ENCODE data around the gene UGT1A5. TPM values are rescaled to one million over a fixed set of nuclear protein-coding genes. Genes with fewer than 3 reads are reported as not detected.
A peak's percentile ranks its signal among the peaks of the same experiment; 100 is the strongest.

Gene UGT1A5
- total and polyA plus RNA-seq, 2 of the 13 experiments (the other 11 are each of a cell fraction or from before 2014, with no cell fraction given) = not detected

DNA sequence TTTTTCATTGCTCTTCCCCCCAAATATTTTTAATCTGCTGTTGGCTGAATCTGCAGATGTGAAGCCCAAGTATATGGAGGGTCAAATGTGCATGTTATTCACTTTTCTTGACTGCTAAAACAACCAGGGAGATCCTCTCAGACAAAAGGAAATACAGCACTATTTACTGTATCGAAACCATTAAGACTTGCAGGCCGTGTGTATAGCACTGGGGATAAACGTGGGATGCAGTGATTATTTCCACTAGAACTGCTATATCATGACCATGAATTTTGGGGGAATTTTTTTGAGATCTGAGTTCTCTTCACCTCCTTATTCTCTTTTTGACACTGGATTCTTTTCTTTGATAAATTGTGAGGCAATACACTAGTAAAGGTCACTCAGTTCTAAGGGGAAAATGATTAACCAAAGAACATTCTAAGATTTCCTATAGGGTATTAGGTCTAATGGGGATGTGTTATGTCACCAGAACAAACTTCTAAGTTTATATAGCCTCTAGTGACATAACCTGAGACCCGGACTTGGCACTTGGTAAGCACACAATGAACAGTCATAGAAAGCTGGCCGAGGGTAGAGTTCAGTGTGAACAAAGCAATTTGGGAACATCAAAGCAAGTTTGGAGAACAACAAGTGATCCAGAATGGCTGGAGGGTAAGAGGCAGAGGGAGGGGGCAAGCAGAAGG lies 32.5 kb downstream of the UGT1A5 start (continued):
- TF ChIP-seq SETDB1 (CRISPR knock-in tag; IDR thresholded peaks at IDR 0.05; ENCODE audit: borderline replicate concordance) = no peak
- peak; percentile 97 for TF ChIP-seq FOXA3 (CRISPR knock-in tag; IDR thresholded peaks at IDR 0.05)
- TF ChIP-seq ASH2L (IDR thresholded peaks at IDR 0.05; ENCODE audit: insufficient read length, low read depth, low read length) = peak; percentile 74
- peak; percentile 75 for TF ChIP-seq THAP11 (CRISPR knock-in tag; IDR thresholded peaks at IDR 0.05)
- TF ChIP-seq ZMAT5 (CRISPR knock-in tag; IDR thresholded peaks at IDR 0.05; ENCODE audit: borderline replicate concordance, low read depth) = no peak
- peak; percentile 91 for TF ChIP-seq FOSL2 (CRISPR knock-in tag; IDR thresholded peaks at IDR 0.05)
- no peak for TF ChIP-seq SRY (CRISPR knock-in tag; IDR thresholded peaks at IDR 0.05)
- 0 out of 2 replicates have a peak, but pooled peaks have one; percentile 29 for TF ChIP-seq ZNF850 (CRISPR knock-in tag; conservative IDR thresholded peaks at IDR 0.05)
- TF ChIP-seq, protein P1, sequence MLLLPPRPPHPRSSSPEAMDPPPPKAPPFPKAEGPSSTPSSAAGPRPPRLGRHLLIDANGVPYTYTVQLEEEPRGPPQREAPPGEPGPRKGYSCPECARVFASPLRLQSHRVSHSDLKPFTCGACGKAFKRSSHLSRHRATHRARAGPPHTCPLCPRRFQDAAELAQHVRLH (CRISPR knock-in tag; IDR thresholded peaks at IDR 0.05; ENCODE audit: borderline replicate concordance, low read depth) = peak; percentile 57; the same call in 1 of the 2 replicates
- TF ChIP-seq ZMYM4 (CRISPR knock-in tag; IDR thresholded peaks at IDR 0.05) = peak; percentile 79
- no peak for TF ChIP-seq GABPA (IDR thresholded peaks at IDR 0.05; ENCODE audit: low read depth, low read length)
- peak; percentile 47; the same call in 1 of the 2 replicates for TF ChIP-seq GABPA (CRISPR knock-in tag; IDR thresholded peaks at IDR 0.05; ENCODE audit: low read depth)
- peak; percentile 86; the same call in 1 of the 2 replicates for TF ChIP-seq SMYD3 (CRISPR knock-in tag; IDR thresholded peaks at IDR 0.05)
- TF ChIP-seq SOX5 (CRISPR knock-in tag; IDR thresholded peaks at IDR 0.05; ENCODE audit: borderline replicate concordance) = peak; percentile 99
- peak; percentile 84 for TF ChIP-seq CREB1 (IDR thresholded peaks at IDR 0.05)
- peak; percentile 93 for TF ChIP-seq CREB1 (CRISPR knock-in tag; IDR thresholded peaks at IDR 0.05)
- TF ChIP-seq ETS1 (CRISPR knock-in tag; IDR thresholded peaks at IDR 0.05) = no peak
- peak; percentile 84; the same call in 1 of the 2 replicates for TF ChIP-seq ZSCAN5A (CRISPR knock-in tag; IDR thresholded peaks at IDR 0.05; ENCODE audit: borderline replicate concordance)
- 0 out of 2 replicates have a peak, but pooled peaks have one; percentile 73 for TF ChIP-seq ZNF33B (CRISPR knock-in tag; IDR thresholded peaks at IDR 0.05)
- peak; percentile 55; the same call in 1 of the 2 replicates for TF ChIP-seq ZBTB3 (CRISPR knock-in tag; IDR thresholded peaks at IDR 0.05; ENCODE audit: borderline replicate concordance, low read depth)
- peak; percentile 15 for TF ChIP-seq JARID2 (CRISPR knock-in tag; IDR thresholded peaks at IDR 0.05; ENCODE audit: insufficient replicate concordance)
- TF ChIP-seq TIGD3 (CRISPR knock-in tag; IDR thresholded peaks at IDR 0.05; ENCODE audit: borderline replicate concordance) = 0 out of 2 replicates have a peak, but pooled peaks have one; percentile 72
- peak; percentile 97 for TF ChIP-seq HNF4A (CRISPR knock-in tag; IDR thresholded peaks at IDR 0.05)
- TF ChIP-seq TCF7L2 (IDR thresholded peaks at IDR 0.05; ENCODE audit: low read depth, low read length) = peak; percentile 87
- TF ChIP-seq, protein P2, sequence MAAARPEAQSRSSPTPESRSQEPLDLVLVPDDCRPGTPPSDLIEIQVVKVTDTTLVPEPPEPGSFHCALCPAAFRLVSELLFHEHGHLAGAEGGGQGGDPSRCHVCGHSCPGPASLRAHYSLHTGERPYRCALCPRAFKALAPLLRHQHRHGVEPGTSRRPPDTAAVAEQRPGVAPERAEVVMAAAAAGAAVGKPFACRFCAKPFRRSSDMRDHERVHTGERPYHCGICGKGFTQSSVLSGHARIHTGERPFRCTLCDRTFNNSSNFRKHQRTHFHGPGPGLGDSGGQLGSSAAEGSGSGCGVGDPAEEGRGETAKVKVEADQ (CRISPR knock-in tag; IDR thresholded peaks at IDR 0.05; ENCODE audit: borderline replicate concordance) = no peak

All from HepG2 (cell line).